ENCODE results near the gene PM20D1.
"Not testable (repeated sequence)": the region's sequence is repeated elsewhere in the genome, so short reads cannot be mapped to it uniquely, and the experiment has no call there.

The PM20D1 gene

GRCh38 chr1:205826016-205826806 lies 23.7 kb downstream of the PM20D1 start:
- no peak overlapping the region for H3K4me3 ChIP-seq (ENCODE audit: low read length)
- TF ChIP-seq ZNF274 (IDR thresholded peaks at IDR 0.05; ENCODE audit: low read depth, low read length) = no peak

- no peak for TF ChIP-seq ZNF274 (IDR thresholded peaks at IDR 0.05; ENCODE audit: low read depth, low read length)
These were observed 25.8 kb downstream of the PM20D1 start for GRCh38 chr1:205824180-205824579.

GRCh38 chr1:205823260-205823659 lies 26.7 kb downstream of the PM20D1 start:
- H3K4me3 ChIP-seq (ENCODE audit: low read length) = not testable (repeated sequence)

More at GRCh38 chr1:205824180-205824579, 25.8 kb downstream of the PM20D1 start:
- H3K4me3 ChIP-seq (ENCODE audit: low read length) = no peak overlapping the region

GRCh38 chr1:205822397-205822796 lies 27.5 kb downstream of the PM20D1 start:
- TF ChIP-seq ZNF274 (IDR thresholded peaks at IDR 0.05; ENCODE audit: low read depth, low read length) = no peak
- H3K4me3 ChIP-seq (ENCODE audit: low read length) = no peak overlapping the region

- no peak overlapping the region for H3K4me3 ChIP-seq (ENCODE audit: low read length)
- no peak for TF ChIP-seq ZNF274 (IDR thresholded peaks at IDR 0.05; ENCODE audit: low read depth, low read length)
These were observed 31.9 kb downstream of the PM20D1 start for GRCh38 chr1:205817988-205818387.

GRCh38 chr1:205817364-205817763 lies 32.6 kb downstream of the PM20D1 start:
- no peak overlapping the region for H3K4me3 ChIP-seq (ENCODE audit: low read length)
- no peak for TF ChIP-seq ZNF274 (IDR thresholded peaks at IDR 0.05; ENCODE audit: low read depth, low read length)

- peak overlapping the region; percentile 47 for H3K4me3 ChIP-seq (ENCODE audit: low read length)
- no peak for TF ChIP-seq ZNF274 (IDR thresholded peaks at IDR 0.05; ENCODE audit: low read depth, low read length)
These were observed 36.2 kb downstream of the PM20D1 start for GRCh38 chr1:205813755-205814058.

- peak within 1 kb of the TSS; percentile 47 for H3K4me3 ChIP-seq (ENCODE audit: low read length)
- no peak for TF ChIP-seq ZNF274 (IDR thresholded peaks at IDR 0.05; ENCODE audit: low read depth, low read length)
These were observed 36.8 kb downstream of the PM20D1 start, which contains the start of gene SLC41A1 for GRCh38 chr1:205812878-205813754. Gene SLC41A1, minus strand, starts transcription at chr1:205813198. Its CDS starts 2,757 bp downstream, at chr1:205810441.

GRCh38 chr1:205812271-205812877 lies 37.6 kb downstream of the PM20D1 start:
- H3K4me3 ChIP-seq (ENCODE audit: low read length) = peak overlapping the region; percentile 47
- TF ChIP-seq ZNF274 (IDR thresholded peaks at IDR 0.05; ENCODE audit: low read depth, low read length) = no peak

GRCh38 chr1:205811660-205812059 lies 38.3 kb downstream of the PM20D1 start:
- no peak for TF ChIP-seq ZNF274 (IDR thresholded peaks at IDR 0.05; ENCODE audit: low read depth, low read length)
- no peak overlapping the region; the same call in 1 of the 2 replicates for H3K4me3 ChIP-seq (ENCODE audit: low read length)

GRCh38 chr1:205810448-205811157 lies 39.3 kb downstream of the PM20D1 start:
- no peak for TF ChIP-seq ZNF274 (IDR thresholded peaks at IDR 0.05; ENCODE audit: low read depth, low read length)

GRCh38 chr1:205809942-205810345 lies 40.0 kb downstream of the PM20D1 start:
- no peak for TF ChIP-seq ZNF274 (IDR thresholded peaks at IDR 0.05; ENCODE audit: low read depth, low read length)
- no peak overlapping the region for H3K4me3 ChIP-seq (ENCODE audit: low read length)

More at GRCh38 chr1:205810448-205811157, 39.3 kb downstream of the PM20D1 start:
- no peak overlapping the region for H3K4me3 ChIP-seq (ENCODE audit: low read length)

- TF ChIP-seq ZNF274 (IDR thresholded peaks at IDR 0.05; ENCODE audit: low read depth, low read length) = no peak
- no peak overlapping the region for H3K4me3 ChIP-seq (ENCODE audit: low read length)
These were observed 40.5 kb downstream of the PM20D1 start for GRCh38 chr1:205809469-205809868.

Measured in GM08714 (cell line).